GM06990 (cell line): ENCODE results near the gene LTN1.
A peak's percentile ranks its signal among the peaks of the same experiment; 100 is the strongest.
"Not testable (repeated sequence)": the region's sequence is repeated elsewhere in the genome, so short reads cannot be mapped to it uniquely, and the experiment has no call there.

ENCODE experiments used
- DNase-seq: peaks from one replicate; pipeline ENCODE4 v3.0.0-alpha.2; 2011; ENCODE audit not compliant: insufficient read length; ENCODE audit errors: extremely low read depth
- H3K27me3 ChIP-seq: replicated peaks from 2 replicates; pipeline ENCODE4 v1.6.0; 2011; ENCODE audit warnings: low read length; ENCODE audit not compliant: control insufficient read depth, insufficient read depth
- H3K36me3 ChIP-seq: 2 replicates; pipeline ENCODE4 v1.5.1; 2011; ENCODE audit warnings: low read length; ENCODE audit not compliant: control insufficient read depth, insufficient read depth
- H3K4me3 ChIP-seq: replicated peaks from 2 replicates; pipeline ENCODE4 v1.5.1; 2011; ENCODE audit warnings: low read depth, mild to moderate bottlenecking, control low read depth, low read length
- CTCF ChIP-seq: IDR thresholded peaks from 2 replicates; pipeline ENCODE4 v1.5.1; 2011; ENCODE audit warnings: low read length, control low read depth, mild to moderate bottlenecking, inconsistent platforms; ENCODE audit not compliant: insufficient read depth, poor library complexity, severe bottlenecking

The LTN1 gene

GRCh38 chr21:29002442-29003144 lies 9.9 kb upstream of the LTN1 start:
- Histone ChIP-seq H3K27me3 (no peaks in the 10 kb centered on the region), H3K36me3 (peaks cover 5% of the 10 kb centered on the region), H3K4me3 (peak overlapping the region; percentile 83)
- peak; percentile 97 for DNase-seq
- TF ChIP-seq CTCF: no peak

- H3K36me3 ChIP-seq: no peaks in the 10 kb centered on the region
- peak overlapping the region; percentile 64 for H3K4me3 ChIP-seq
- H3K27me3 ChIP-seq: no peaks in the 10 kb centered on the region
- no peak for TF ChIP-seq CTCF
- no peak for DNase-seq
Observed at GRCh38 chr21:28993293-28993629, 584 bp upstream of the LTN1 start.

DNA sequence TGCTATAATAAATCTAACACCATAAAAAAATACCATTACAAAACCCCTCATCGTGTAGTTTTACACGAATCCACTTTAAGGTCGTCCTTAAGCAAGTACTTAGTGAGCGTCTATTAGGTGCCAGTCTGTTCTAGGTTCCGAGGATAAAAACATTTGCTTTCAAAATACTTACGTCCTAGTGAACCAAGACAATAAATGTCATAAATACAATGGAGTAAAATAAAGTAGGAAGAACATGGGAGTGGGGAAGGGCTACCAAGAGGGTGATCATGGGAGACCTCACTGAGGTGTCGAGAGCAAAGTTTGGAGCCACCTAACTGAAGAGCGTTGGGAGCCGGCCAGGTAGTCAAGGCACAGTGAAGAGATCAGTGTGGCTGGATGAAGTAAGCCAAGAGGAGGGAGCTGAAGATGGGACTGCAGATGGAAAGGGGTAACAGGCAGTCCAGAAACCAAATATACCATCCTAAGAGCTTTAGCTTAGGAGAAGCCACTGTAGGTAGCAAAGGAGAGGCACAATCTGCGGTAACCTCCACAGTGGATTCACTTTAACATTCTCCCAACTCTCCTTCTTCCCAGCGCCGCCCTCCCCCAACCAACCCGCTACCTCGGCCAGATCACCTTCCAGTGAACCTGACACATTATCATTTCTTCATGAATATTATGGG lies 684 bp downstream of the LTN1 start:
- Histone ChIP-seq H3K36me3 (no peaks in the 10 kb centered on the region), H3K4me3 (peak overlapping the region; percentile 100), H3K27me3 (no peaks in the 10 kb centered on the region)
- TF ChIP-seq CTCF: no peak
- DNase-seq: no peak

- not testable (repeated sequence) for H3K4me3 ChIP-seq, H3K36me3 ChIP-seq, H3K27me3 ChIP-seq, DNase-seq
Observed at GRCh38 chr21:28988146-28988545, 4.5 kb downstream of the LTN1 start.

GRCh38 chr21:28986677-28987076 lies 6.0 kb downstream of the LTN1 start:
- TF ChIP-seq CTCF: no peak
- no peak overlapping the region for H3K4me3 ChIP-seq
- DNase-seq: no peak
- peaks cover 7% of the 10 kb centered on the region for H3K36me3 ChIP-seq
- no peaks in the 10 kb centered on the region for H3K27me3 ChIP-seq

GRCh38 chr21:28982637-28983036 lies 10.0 kb downstream of the LTN1 start:
- no peak for TF ChIP-seq CTCF
- peaks cover 7% of the 10 kb centered on the region for H3K36me3 ChIP-seq
- no peak for DNase-seq
- no peaks in the 10 kb centered on the region for H3K27me3 ChIP-seq
- H3K4me3 ChIP-seq: no peak overlapping the region
